OCI-LY7 (cell line): ENCODE results near the gene HEATR5B. TPM values are rescaled to one million over a fixed set of nuclear protein-coding genes. Genes with fewer than 3 reads are reported as not detected.

Experiments used
- BruUV-seq: library from RNA; stranded (reverse); fragments of 400-500 nt; replicated peaks from 2 replicates; lab custom pipeline; 2021; lab: Mats Ljungman, UMichigan
- CTCF ChIA-PET: fragments of 300-600 bp; sonication (Branson Sonifier 250); formaldehyde crosslinking; loops from one replicate; lab custom pipeline; 2022; ENCODE audit warnings: antibody characterized with exemption; ENCODE audit not compliant: unreplicated experiment; lab: Charles Lee
- POLR2A ChIA-PET: fragments of 300-600 bp; sonication (Branson Sonifier 250); formaldehyde crosslinking; loops from one replicate; lab custom pipeline; 2022; ENCODE audit warnings: antibody characterized with exemption; lab: Charles Lee
- DNase-seq: peaks from one replicate; pipeline ENCODE4 v3.0.0-alpha.2; 2015; ENCODE audit warnings: low spot score
- H2AFZ ChIP-seq: fragments of 200-600 bp; sonication (generic), shearing (Covaris generic); 2 replicates; pipeline ENCODE4 v1.6.1; 2014; ENCODE audit warnings: mild to moderate bottlenecking, antibody characterized with exemption, low read length, moderate library complexity
- H3K27ac ChIP-seq: fragments of 200-600 bp; sonication (generic); 2 replicates; pipeline ENCODE4 v1.5.1; 2014; ENCODE audit warnings: mixed run types, low read depth, mild to moderate bottlenecking, moderate library complexity, low read length, inconsistent platforms; ENCODE audit not compliant: poor library complexity, severe bottlenecking
- H3K36me3 ChIP-seq: fragments of 200-600 bp; sonication (generic); 2 replicates; pipeline ENCODE4 v1.6.1; 2014; ENCODE audit warnings: mild to moderate bottlenecking, antibody characterized with exemption, low read length, moderate library complexity, mixed read lengths; ENCODE audit not compliant: insufficient read depth
- H3K4me1 ChIP-seq: fragments of 200-600 bp; sonication (generic); 2 replicates; pipeline ENCODE4 v1.5.1; 2014; ENCODE audit warnings: mild to moderate bottlenecking, low read length; ENCODE audit not compliant: insufficient read depth, poor library complexity, severe bottlenecking
- H3K4me2 ChIP-seq: fragments of 200-600 bp; sonication (generic); 2 replicates; pipeline ENCODE4 v1.6.1; 2014; ENCODE audit warnings: mild to moderate bottlenecking, low read length
- H3K4me3 ChIP-seq: fragments of 200-600 bp; sonication (generic); 2 replicates; pipeline ENCODE4 v1.5.1; 2014; ENCODE audit warnings: mild to moderate bottlenecking, low read depth, low read length; ENCODE audit not compliant: poor library complexity, severe bottlenecking
- H3K79me2 ChIP-seq: fragments of 200-600 bp; sonication (generic); 2 replicates; pipeline ENCODE4 v1.6.1; 2016; ENCODE audit warnings: low read depth, mild to moderate bottlenecking, low read length, moderate library complexity, mixed read lengths; ENCODE audit not compliant: insufficient read depth
- H3K9me2 ChIP-seq: fragments of 200-600 bp; sonication (generic); 2 replicates; pipeline ENCODE4 v1.6.1; 2016; ENCODE audit warnings: mild to moderate bottlenecking, low read length, mixed read lengths; ENCODE audit not compliant: insufficient read depth
- H3K9me3 ChIP-seq: fragments of 200-600 bp; sonication (generic); 2 replicates; pipeline ENCODE4 v1.6.1; 2014; ENCODE audit warnings: mild to moderate bottlenecking, mixed run types, low read length, mixed read lengths
- H4K20me1 ChIP-seq: fragments of 200-600 bp; sonication (generic); 2 replicates; pipeline ENCODE4 v1.6.1; 2014; ENCODE audit warnings: mild to moderate bottlenecking, antibody characterized with exemption, low read length, moderate library complexity, mixed read lengths; ENCODE audit not compliant: insufficient read depth
- CTCF ChIP-seq: fragments of 200-600 bp; sonication (generic); conservative IDR thresholded peaks from 2 replicates; pipeline ENCODE4 v1.5.1; 2014; ENCODE audit warnings: mild to moderate bottlenecking, antibody characterized with exemption, low read length, moderate library complexity, mixed read lengths
- EZH2phosphoT487 ChIP-seq: fragments of 200-600 bp; sonication (generic); IDR thresholded peaks from 2 replicates; pipeline ENCODE4 v1.6.1; 2018; ENCODE audit warnings: low read depth, borderline replicate concordance, mild to moderate bottlenecking, mixed run types, antibody characterized with exemption, low read length, moderate library complexity, mixed read lengths
- intact Hi-C: fragments of 100-400 bp; cut with micrococcal nuclease; formaldehyde crosslinking; loops from one replicate; pipeline ENCODE4 v1.10.0; 2022; ENCODE audit not compliant: unreplicated experiment
- total RNA-seq, 2 experiments: library from RNA; depleted of rRNA in 1 of 2; stranded (reverse); fragments of >200 nt in 1 of 2; shearing (Covaris generic) in 1 of 2; gene quantifications; 2 replicates each; pipeline ENCODE4 v1.2.3, GENCODE V29; 2014 to 2022

HEATR5B gene
- total RNA-seq, 2 experiments from 2014 or later: 23.8 to 34.5 TPM

DNA sequence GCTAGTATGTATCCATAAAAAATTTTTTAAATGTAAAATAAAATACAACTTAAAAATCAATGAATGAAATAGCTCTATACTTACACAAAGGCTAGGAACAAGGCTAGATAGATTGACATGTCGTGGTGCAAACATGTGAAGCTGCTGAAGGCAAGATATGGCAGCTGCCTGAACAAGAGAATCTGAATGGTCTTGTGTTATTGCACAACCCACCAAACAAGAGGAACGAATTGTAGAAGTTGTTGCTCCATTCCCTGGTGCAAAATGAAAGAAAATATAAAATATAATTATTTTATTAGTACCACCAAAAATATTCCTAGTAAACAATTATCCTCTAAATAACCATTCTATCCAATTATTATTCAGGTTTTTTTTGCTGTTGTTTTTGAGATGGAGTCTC is 46.4 kb downstream of the HEATR5B start:
- Histone ChIP-seq H3K4me2 (no peak overlapping the region), H3K79me2 (no peaks in the 10 kb centered on the region), H3K36me3 (peaks cover 50% of the 10 kb centered on the region), H3K27ac (no peak overlapping the region), H3K9me3 (no peaks in the 10 kb centered on the region), H2AFZ (no peak overlapping the region), H3K4me1 (no peaks in the 10 kb centered on the region), H3K9me2 (no peaks in the 10 kb centered on the region), H4K20me1 (no peaks in the 10 kb centered on the region), H3K4me3 (no peak overlapping the region)
- intact Hi-C loops: no loop called here
- CTCF ChIA-PET: no interaction called here
- BruUV-seq: no TSS peak
- no peak for TF ChIP-seq CTCF
- no peak for DNase-seq
- POLR2A ChIA-PET: no interaction called here

DNA sequence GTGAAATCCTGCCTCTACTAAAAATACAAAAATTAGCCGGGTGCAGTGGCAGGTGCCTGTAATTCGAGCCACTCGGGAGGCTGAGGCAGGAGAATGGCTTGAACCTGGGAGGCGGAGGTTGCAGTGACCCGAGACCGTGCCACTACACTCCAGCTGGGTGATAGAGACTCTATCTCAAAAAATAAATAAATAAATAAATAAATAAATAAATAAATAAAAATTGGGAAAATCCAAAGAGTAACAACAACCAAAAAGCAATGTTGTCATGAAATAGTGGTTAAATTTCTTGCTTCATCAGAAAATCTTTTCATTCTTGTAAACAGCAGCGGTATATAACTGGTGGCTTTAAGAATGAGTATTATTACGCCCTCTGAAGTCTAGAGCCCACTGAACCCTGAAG is 54.4 kb downstream of the HEATR5B start:
- no peaks in the 10 kb centered on the region for H3K79me2 ChIP-seq
- TF ChIP-seq CTCF: no peak
- no peak for TF ChIP-seq EZH2phosphoT487
- H3K27ac ChIP-seq: no peak overlapping the region
- no peaks in the 10 kb centered on the region for H3K9me3 ChIP-seq
- no peak overlapping the region for H3K4me3 ChIP-seq
- no peak overlapping the region for H3K4me2 ChIP-seq
- CTCF ChIA-PET: no interaction called here
- no peaks in the 10 kb centered on the region for H3K4me1 ChIP-seq
- H2AFZ ChIP-seq: no peak overlapping the region
- POLR2A ChIA-PET: interaction anchor here (1.7 kb wide), 1 partner anchor 16 kb away, joined by 3 read pairs; no protein-coding TSS in a partner anchor
- no peak for DNase-seq
- no TSS peak for BruUV-seq
- intact Hi-C loops: loop anchor here (10.0 kb wide), 1 partner anchor 245 kb away; no protein-coding TSS in a partner anchor
- no peaks in the 10 kb centered on the region for H3K9me2 ChIP-seq
- no peaks in the 10 kb centered on the region for H4K20me1 ChIP-seq
- H3K36me3 ChIP-seq: peaks cover 44% of the 10 kb centered on the region

DNA sequence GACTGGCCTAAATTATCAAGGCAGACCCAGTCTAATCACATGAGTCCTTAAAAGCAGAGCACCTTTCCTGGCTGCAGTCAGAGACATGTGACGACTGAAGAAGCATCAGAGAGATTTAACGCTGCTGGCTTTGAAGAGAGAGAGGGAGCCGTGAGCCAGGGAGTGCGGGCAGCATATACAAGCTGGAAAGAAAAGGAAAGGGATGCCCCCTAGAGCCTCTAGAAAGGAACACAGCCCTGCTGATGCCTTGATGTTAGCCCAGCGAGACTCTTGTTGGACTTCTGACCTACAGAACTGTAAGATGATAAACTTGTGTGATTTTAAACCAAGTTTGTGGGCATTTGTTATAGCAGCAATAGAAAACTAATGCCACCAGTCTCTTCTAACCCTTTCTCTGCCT is 58.1 kb downstream of the HEATR5B start:
- DNase-seq: peak; percentile 25
- Histone ChIP-seq H4K20me1 (no peaks in the 10 kb centered on the region), H3K79me2 (no peaks in the 10 kb centered on the region), H3K9me3 (no peaks in the 10 kb centered on the region), H2AFZ (no peak overlapping the region), H3K36me3 (peaks cover 53% of the 10 kb centered on the region), H3K9me2 (no peaks in the 10 kb centered on the region), H3K4me2 (no peak overlapping the region), H3K4me3 (no peak overlapping the region), H3K27ac (no peak overlapping the region), H3K4me1 (no peaks in the 10 kb centered on the region)
- no TSS peak for BruUV-seq
- CTCF ChIA-PET: no interaction called here
- TF ChIP-seq EZH2phosphoT487 (no peak), CTCF (peak; percentile 70)
- intact Hi-C loops: loop anchor here (10.0 kb wide), 1 partner anchor 241 kb away; no protein-coding TSS in a partner anchor
- POLR2A ChIA-PET: no interaction called here
